Measurements from ENCODE around the gene CARD9. TPM values are rescaled to one million over a fixed set of nuclear protein-coding genes. Genes with fewer than 3 reads are reported as not detected.

The CARD9 gene
- total and polyA plus RNA-seq, 2 of the 8 experiments (the other 6 are each of a cell fraction or from before 2014, with no cell fraction given): 0.15 to 1.1 TPM

DNA sequence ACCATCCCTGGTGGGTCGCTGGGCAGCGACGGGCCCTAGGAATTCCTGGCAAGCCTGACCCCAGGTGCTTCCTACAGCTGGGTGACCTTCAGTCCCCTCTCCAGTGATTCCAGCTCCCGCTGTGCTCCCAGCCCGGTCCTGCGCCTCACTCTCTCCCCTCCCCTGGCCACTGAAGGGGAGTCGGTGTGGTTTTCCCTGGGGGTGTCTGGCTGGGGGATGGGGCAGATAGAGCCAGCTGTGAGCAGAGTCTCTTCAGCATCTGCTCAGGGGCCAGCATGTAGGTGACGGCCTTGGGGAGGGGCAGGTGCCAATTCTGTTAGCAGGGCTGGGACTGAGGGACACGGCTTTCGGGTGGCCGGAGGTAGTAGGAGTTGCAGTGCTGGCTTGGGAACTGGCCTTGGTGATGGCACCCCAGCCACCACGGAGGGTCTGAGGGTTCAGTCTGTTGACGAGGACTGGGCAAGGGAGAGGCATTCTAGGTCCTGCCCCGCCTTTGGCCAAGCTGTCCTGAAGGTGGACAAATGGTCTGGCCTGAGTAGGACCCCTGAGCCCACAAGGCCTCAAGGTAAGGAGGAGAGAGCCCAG, 43.0 kb downstream of the CARD9 start:
- Histone ChIP-seq H3K18ac (ENCODE audit: extremely low read depth, low read length) (no peak overlapping the region), H3K4me2 (ENCODE audit: insufficient read depth in 1 of 2, low read depth in 2 of 2, low read length in 2 of 2) (no peak overlapping the region), H4K20me1 (replicated peaks in 1 of 2; ENCODE audit: control insufficient read depth in 1 of 2, insufficient read depth in 2 of 2, low read length in 2 of 2) (peaks cover 0 to 8% of the 10 kb centered on the region in 2 experiments), H3K23ac (ENCODE audit: insufficient read length) (no peak overlapping the region), H3K36me3 (ENCODE audit: control insufficient read depth in 2 of 4, insufficient read depth in 4 of 4, low read length in 3 of 4) (no peaks in the 10 kb centered on the region), H3K4me3 (ENCODE audit: extremely low read depth in 1 of 4, insufficient read depth in 2 of 4, low read depth in 3 of 4, low read length in 4 of 4) (no peak overlapping the region), H2BK20ac (ENCODE audit: low read length) (no peak overlapping the region), H3K4me1 (replicated peaks in 1 of 4; ENCODE audit: control insufficient read depth in 3 of 4, insufficient read depth in 4 of 4, low read length in 3 of 4) (peaks cover 0 to 30% (median 20%) of the 10 kb centered on the region in 4 experiments; a peak in 6 of 7 replicates), H3K23me2 (ENCODE audit: low read depth, low read length) (peaks cover 4% of the 10 kb centered on the region; the same call in 1 of the 2 replicates), H2BK120ac (replicated peaks; ENCODE audit: low read depth, low read length) (no peak overlapping the region), H3K79me1 (ENCODE audit: low read depth, low read length) (0 out of 2 replicates have a peak, but pooled peaks cover 2% of the 10 kb centered on the region), H2BK5ac (ENCODE audit: low read depth, low read length) (0 out of 2 replicates have a peak overlapping the region, but pooled peaks have one; percentile 1), H2BK12ac (ENCODE audit: low read depth, low read length) (no peak overlapping the region), H2AFZ (ENCODE audit: low read length) (no peak overlapping the region), H4K91ac (replicated peaks; ENCODE audit: insufficient read length, low read length) (no peak overlapping the region), H2AK5ac (ENCODE audit: low read depth, low read length) (no peak overlapping the region), H3K9ac (replicated peaks in 1 of 4; ENCODE audit: extremely low read depth in 1 of 4, low read depth in 3 of 4, low read length in 3 of 4) (no peak overlapping the region), H3K4ac (replicated peaks; ENCODE audit: insufficient read length, low read depth, low read length) (no peak overlapping the region), H3K27ac (ENCODE audit: low read depth, low read length) (no peak overlapping the region), H3K56ac (replicated peaks; ENCODE audit: insufficient read length, low read depth, low read length) (no peak overlapping the region), H3K27me3 (replicated peaks in 1 of 4; ENCODE audit: control insufficient read depth in 3 of 4, extremely low read depth in 1 of 4, insufficient read depth in 3 of 4, low read length in 3 of 4) (no peaks in the 10 kb centered on the region), H3K14ac (ENCODE audit: insufficient read length) (no peak overlapping the region), H4K5ac (ENCODE audit: insufficient read length, low read depth, low read length) (no peak overlapping the region), H4K8ac (ENCODE audit: extremely low read depth, insufficient read depth, low read length) (peak overlapping the region; percentile 69), H2BK15ac (ENCODE audit: low read length) (no peak overlapping the region), H3K79me2 (ENCODE audit: control insufficient read depth in 1 of 2, insufficient read depth in 2 of 2, low read length in 2 of 2) (no peaks in the 10 kb centered on the region), H3K9me3 (ENCODE audit: insufficient read depth in 2 of 2, low read depth in 1 of 2, low read length in 1 of 2) (no peaks in the 10 kb centered on the region)
- CTCF ChIA-PET (ENCODE audit: partially characterized antibody): interaction anchor here (0.8 to 1.2 kb wide), 3 partner anchors 9 to 59 kb away, joined by 3 to 4 read pairs (median 3); no protein-coding TSS in a partner anchor
- POLR2A ChIA-PET (ENCODE audit: partially characterized antibody): interaction anchor here (1.0 to 2.8 kb wide), 5 partner anchors 17 to 34 kb away, joined by 4 to 7 read pairs (median 4); partner anchors contain the start of gene DNLZ
- no peak for TF ChIP-seq YY1 (IDR thresholded peaks at IDR 0.05; ENCODE audit: low read depth, low read length)
- no peak for TF ChIP-seq SIX5 (IDR thresholded peaks at IDR 0.05; ENCODE audit: low read depth, low read length)
- TF ChIP-seq CHD2 (IDR thresholded peaks at IDR 0.05; ENCODE audit: low read length): no peak
- TF ChIP-seq CTBP2 (IDR thresholded peaks at IDR 0.05; ENCODE audit: borderline replicate concordance, insufficient read depth, insufficient read length, low read length): no peak
- no peak for TF ChIP-seq ZNF274 (IDR thresholded peaks at IDR 0.05; ENCODE audit: borderline replicate concordance, extremely low read depth, low read length)
- no peak for TF ChIP-seq GABPA (IDR thresholded peaks at IDR 0.05; ENCODE audit: borderline replicate concordance, insufficient read depth, low read length)
- TF ChIP-seq CREB1 (IDR thresholded peaks at IDR 0.05): no peak
- TF ChIP-seq SIN3A (conservative IDR thresholded peaks at IDR 0.05 in 1 of 2, IDR thresholded peaks at IDR 0.05 in 1 of 2; ENCODE audit: low read depth in 1 of 2, low read length in 2 of 2): no peak
- no peak for TF ChIP-seq RBBP5 (IDR thresholded peaks at IDR 0.05; ENCODE audit: borderline replicate concordance, low read depth, low read length)
- no peak for TF ChIP-seq BCL11A (IDR thresholded peaks at IDR 0.05; ENCODE audit: low read depth in 2 of 2, low read length in 2 of 2)
- no peak for TF ChIP-seq RXRA (IDR thresholded peaks at IDR 0.05; ENCODE audit: insufficient read depth, low read depth, low read length)
- WGBS, 2 experiments (ENCODE audit: extremely low coverage in 1 of 2, insufficient coverage in 1 of 2, insufficient read length in 1 of 2, insufficient replicate concordance in 2 of 2, low coverage in 1 of 2, low lambda C conversion rate in 2 of 2, missing lambda C conversion rate in 1 of 2): 93% methylated on average over 12 of the region's 14 CpGs; no CpG with 5 or more reads in 1 of the 2 experiments
- DNase-seq (ENCODE audit: low read depth in 1 of 2, low spot score in 2 of 2) (no peak), FAIRE-seq (no peak)
